AG10803 (cell line): ENCODE data around the gene TUBB4B.

Experiments used
- DNase-seq: peaks from one replicate; pipeline ENCODE4 v3.0.0; 2010; ENCODE audit warnings: low read depth
- H3K4me3 ChIP-seq: 2 replicates; pipeline ENCODE4 v1.5.1; 2011; ENCODE audit warnings: mild to moderate bottlenecking, low read length, control low read depth
- TF ChIP-seq, protein P1 (sequence below): conservative IDR thresholded peaks from 2 replicates; pipeline ENCODE4 v1.5.1; 2011; ENCODE audit warnings: mild to moderate bottlenecking, low read length, control low read depth, inconsistent platforms

TUBB4B gene

DNA sequence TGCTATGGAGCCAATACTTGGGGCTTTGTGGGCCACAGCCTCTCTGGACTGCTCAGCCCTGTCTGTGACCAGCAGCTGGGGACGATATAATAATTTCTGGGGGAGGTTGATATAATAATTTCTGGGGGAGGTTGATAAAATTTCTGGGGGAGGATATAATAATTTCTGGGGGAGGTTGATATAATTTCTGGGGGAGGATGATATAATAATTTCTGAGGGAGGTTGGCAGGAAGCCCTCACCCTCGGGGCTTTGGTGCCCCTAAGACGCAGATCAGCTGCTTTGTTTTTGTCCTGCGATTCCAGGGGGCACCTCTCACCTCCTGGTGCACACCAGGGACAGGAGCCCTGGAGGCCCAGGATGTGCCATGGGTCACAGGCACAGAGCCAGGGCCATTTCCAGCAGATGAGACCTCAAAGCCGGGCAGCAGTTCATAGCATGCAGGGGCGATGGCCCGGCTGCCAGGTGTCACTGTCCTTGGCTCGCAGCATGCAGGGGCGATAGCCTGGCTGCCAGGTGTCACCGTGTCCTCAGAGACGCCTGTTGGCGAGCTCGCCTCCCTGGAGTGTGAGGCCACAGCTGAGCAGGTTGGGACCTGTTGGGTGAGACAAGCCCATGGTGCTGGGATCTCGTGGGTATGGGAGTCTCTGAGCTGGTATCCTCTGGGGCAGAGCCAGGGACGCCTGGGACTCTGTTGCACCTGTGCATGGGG, 32.7 kb downstream of the TUBB4B start:
- no peak overlapping the region for H3K4me3 ChIP-seq
- no peak for DNase-seq
- TF ChIP-seq, protein P1, sequence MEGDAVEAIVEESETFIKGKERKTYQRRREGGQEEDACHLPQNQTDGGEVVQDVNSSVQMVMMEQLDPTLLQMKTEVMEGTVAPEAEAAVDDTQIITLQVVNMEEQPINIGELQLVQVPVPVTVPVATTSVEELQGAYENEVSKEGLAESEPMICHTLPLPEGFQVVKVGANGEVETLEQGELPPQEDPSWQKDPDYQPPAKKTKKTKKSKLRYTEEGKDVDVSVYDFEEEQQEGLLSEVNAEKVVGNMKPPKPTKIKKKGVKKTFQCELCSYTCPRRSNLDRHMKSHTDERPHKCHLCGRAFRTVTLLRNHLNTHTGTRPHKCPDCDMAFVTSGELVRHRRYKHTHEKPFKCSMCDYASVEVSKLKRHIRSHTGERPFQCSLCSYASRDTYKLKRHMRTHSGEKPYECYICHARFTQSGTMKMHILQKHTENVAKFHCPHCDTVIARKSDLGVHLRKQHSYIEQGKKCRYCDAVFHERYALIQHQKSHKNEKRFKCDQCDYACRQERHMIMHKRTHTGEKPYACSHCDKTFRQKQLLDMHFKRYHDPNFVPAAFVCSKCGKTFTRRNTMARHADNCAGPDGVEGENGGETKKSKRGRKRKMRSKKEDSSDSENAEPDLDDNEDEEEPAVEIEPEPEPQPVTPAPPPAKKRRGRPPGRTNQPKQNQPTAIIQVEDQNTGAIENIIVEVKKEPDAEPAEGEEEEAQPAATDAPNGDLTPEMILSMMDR: no peak

DNA sequence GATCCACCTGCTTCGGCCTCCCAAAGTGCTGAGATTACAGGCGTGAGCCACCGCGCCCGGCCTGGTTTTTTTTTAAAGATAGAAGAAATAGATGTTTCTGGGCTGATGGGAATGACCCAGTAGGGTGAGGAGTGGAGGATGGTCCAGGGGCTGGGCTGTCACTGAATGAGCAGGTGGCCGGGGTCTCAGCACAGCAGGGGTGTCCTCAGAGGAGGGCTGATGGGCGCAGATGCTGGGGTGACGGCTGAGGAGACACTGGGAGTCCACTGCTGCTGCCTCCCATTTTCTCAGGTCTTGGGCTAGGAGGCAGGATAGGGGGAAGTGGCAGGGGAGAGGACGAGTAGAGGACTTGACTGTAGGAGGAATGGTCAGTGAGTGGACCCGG, 34.1 kb downstream of the TUBB4B start:
- no peak overlapping the region for H3K4me3 ChIP-seq
- DNase-seq: no peak
- TF ChIP-seq, protein P1: no peak

DNA sequence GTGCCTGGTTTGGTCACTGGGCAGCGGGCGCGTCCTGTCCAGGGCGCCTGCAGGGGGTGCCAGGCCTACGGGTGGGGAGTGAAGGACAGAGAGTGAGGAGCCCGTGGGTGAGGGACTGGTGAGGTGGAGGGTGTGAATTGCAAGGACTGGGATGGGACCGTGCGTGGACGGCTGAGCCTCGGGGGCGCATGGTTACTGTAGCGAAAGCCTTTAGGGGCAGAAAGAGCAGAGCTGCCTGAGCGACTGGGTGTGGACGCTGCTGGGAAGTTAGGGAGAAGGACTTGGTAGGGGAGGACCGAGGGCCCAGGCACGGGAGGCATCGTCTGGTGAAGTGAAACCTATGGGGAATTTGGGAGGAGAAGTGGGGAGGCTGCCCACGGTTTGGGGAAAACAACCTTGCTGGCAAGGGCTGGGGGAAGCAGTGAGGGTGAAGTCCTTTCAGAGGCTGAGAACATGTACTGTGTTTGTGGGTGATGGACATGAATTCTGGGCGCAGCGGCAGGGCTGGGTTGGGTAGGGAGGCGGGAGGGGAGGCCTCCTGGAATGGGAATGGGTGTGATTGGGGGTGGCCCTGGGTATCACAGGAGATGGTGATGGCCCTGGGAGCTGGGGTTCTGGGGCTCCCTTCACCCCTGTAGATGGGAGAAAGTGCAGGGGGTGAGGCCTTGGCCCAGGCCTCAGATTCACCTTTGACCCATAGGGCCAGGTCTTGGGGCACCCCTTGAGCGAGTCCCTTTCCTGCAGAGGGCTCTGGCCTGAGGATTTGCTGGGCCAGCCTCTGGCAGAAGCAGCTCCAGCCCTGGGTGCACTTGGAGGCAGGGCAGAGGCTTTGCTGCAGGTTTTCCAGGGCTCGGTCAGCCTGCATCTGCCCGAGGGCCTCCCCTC, 34.7 kb downstream of the TUBB4B start:
- no peak overlapping the region for H3K4me3 ChIP-seq
- TF ChIP-seq, protein P1: no peak
- DNase-seq: no peak

DNA sequence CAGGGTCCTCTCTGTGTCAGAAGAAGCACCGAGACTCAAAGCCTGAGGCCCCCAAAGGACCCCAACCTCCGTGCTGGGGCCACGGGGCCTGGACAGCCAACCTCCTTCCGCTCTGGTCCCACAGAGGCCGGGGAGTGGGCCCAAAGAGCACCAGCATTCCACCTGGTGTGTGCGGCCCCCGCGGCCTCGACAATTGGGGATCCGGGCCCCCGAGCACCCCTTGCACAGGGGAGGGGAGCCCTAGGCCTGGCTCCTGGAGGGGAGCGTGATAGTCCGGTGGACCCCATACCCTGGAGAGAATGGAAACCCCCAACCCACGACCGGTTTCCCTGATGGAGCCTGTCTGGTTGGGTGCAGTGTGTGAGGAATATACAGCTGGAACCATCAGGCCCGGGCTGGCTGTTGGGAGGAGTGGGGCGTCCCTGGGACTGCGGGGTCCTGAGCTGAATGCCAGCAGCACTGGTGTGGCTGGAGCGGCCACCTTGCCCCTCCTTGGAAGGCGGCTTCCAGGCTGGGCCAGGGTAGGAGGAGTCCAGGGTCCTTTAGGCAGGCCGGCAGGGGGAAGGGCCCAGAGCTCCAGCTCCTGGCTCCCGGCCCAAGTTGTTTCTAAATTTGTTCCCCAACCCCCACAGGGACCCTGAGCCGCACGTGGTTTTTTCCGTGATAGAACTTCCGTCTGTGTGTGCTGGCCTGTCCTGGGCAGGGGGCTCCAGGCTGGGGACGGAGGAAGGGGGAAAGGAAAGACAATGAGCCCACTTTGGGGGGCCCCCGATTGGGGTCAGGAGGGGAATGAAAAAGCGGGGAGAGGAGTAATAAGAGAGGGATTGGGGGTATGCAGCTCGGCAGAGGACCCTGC, 35.6 kb downstream of the TUBB4B start:
- H3K4me3 ChIP-seq: peak overlapping the region; percentile 73
- DNase-seq: peak; percentile 37
- TF ChIP-seq, protein P1: no peak

DNA sequence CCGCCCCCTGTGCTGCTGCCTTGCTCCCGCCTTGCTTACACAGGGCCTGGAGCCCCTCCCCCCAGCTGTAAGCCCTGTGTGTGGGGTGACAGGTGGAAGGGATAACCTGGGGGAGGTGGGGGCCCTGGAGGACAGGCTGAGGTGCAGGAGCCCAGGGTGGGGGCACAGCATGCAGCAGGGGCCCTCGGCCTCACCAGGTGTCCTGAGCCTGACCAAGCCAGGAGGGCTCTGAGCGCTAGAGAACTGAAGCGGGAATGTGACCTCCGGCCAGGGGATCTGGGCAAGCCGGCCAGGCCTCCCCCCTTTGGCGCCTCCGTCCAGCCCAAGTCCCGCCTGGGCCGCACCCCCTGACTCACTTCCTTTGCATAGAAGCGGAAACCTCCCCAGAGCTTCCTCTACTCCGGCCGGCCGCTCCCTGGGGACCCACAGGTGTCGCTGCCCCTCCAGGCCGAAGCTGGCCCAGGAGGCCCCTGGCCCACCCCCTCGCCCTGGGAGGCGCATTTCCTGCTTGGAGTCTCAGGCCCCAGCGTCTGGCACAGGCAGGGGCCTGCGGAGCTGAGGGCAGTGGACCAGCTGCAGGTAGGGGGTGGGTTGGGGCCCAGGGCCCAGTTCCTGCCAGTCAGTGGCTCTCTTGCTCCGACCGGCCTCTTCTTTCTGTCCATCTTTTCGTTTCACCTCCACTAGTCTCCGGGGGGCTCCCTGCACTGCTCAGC, 36.4 kb downstream of the TUBB4B start, which contains the start of gene TOR4A:
Gene TOR4A, plus strand, starts transcription at position 398 of the 713 bp plus-strand sequence. CDS start 964 bp downstream, outside the sequence.
- peak; percentile 73 for DNase-seq
- TF ChIP-seq, protein P1: no peak
- H3K4me3 ChIP-seq: peak within 1 kb of the TSS; percentile 73

DNA sequence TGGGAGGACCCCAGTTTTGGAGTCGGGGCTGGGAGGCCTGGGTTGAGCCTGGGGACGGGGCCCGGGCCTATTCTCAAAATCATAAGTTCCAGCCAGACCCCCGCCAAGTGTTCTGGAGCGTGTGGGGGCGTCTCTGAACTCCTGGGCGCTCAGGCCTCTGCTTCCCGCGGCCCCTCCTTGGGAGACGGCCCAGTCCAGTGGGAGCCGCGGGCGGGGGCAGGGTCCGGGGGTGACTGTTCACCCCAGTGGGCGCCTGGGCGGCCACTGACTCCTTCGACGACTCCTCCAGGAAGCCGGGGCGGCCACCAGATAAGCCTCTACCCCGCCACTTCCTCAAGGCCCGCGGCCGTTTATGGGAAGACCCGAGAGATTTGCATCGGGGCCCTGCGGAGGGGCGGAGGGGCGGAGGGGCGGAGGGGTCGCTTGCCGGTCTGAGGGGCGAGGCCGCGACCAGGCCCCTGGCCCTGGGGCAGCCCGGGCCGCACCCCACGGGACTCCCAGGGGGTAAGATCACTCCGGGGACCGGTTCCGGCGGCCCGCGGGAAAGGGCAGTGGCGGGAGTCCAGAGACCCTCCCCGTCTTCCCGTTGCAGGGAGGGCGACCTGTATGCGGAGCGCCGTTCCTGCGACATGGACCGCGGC, 37.1 kb downstream of the TUBB4B start:
- DNase-seq: no peak
- TF ChIP-seq, protein P1: no peak

More for the DNA sequence above, 37.1 kb downstream of the TUBB4B start:
- peak overlapping the region; percentile 73 for H3K4me3 ChIP-seq
